ENCODE data around the gene CEP104.

- no peak for TF ChIP-seq CTCF (IDR thresholded peaks at IDR 0.05)
- no peak for TF ChIP-seq POLR2A (IDR thresholded peaks at IDR 0.05)
Observed at GRCh38 chr1:3889936-3890335, 32.9 kb upstream of the CEP104 start.
